HuH-7 (cell line): ENCODE data around the gene DHRS7.

Source experiments
- DNase-seq: peaks from one replicate; pipeline ENCODE4 v3.0.0; 2011; ENCODE audit warnings: low spot score

The DHRS7 gene

GRCh38 chr14:60164712-60165546 lies at the start of gene DHRS7:
TSS of gene DHRS7 (minus strand) at chr14:60165398. CDS start at chr14:60165309, 89 bp downstream.
- DNase-seq = peak; percentile 84

- DNase-seq = no peak
Measured at GRCh38 chr14:60214415-60215126, 49.4 kb upstream of the DHRS7 start.

- DNase-seq = no peak
Measured at GRCh38 chr14:60214003-60214402, 48.8 kb upstream of the DHRS7 start.

GRCh38 chr14:60212503-60213371 lies 47.5 kb upstream of the DHRS7 start:
- no peak for DNase-seq

- DNase-seq = no peak
Measured at GRCh38 chr14:60211153-60211552, 46.0 kb upstream of the DHRS7 start.

- DNase-seq = no peak
Measured at GRCh38 chr14:60210703-60211102, 45.5 kb upstream of the DHRS7 start.

GRCh38 chr14:60206837-60207533 lies 41.8 kb upstream of the DHRS7 start:
- DNase-seq = no peak

GRCh38 chr14:60206249-60206670 lies 41.1 kb upstream of the DHRS7 start:
- DNase-seq = no peak

- no peak for DNase-seq
Measured at GRCh38 chr14:60204843-60205774, 39.9 kb upstream of the DHRS7 start.

GRCh38 chr14:60204104-60204842 lies 39.1 kb upstream of the DHRS7 start:
- DNase-seq = no peak

- DNase-seq = no peak
Measured at GRCh38 chr14:60199321-60199720, 34.1 kb upstream of the DHRS7 start.

GRCh38 chr14:60197629-60198303 lies 32.6 kb upstream of the DHRS7 start:
- no peak for DNase-seq

GRCh38 chr14:60196291-60196690 lies 31.1 kb upstream of the DHRS7 start:
- DNase-seq = no peak

GRCh38 chr14:60195179-60195810 lies 30.1 kb upstream of the DHRS7 start:
- no peak for DNase-seq

- DNase-seq = no peak
Measured at GRCh38 chr14:60189923-60190840, 25.0 kb upstream of the DHRS7 start.

- no peak for DNase-seq
Measured at GRCh38 chr14:60188696-60189095, 23.5 kb upstream of the DHRS7 start.

- no peak for DNase-seq
Measured at GRCh38 chr14:60188115-60188514, 22.9 kb upstream of the DHRS7 start.
